PC-3 (cell line): ENCODE data around the gene NREP. TPM values are rescaled to one million over a fixed set of nuclear protein-coding genes. Genes with fewer than 3 reads are reported as not detected.

Experiments used
- ATAC-seq: fragments of 200-7000 bp; cut with Tn5 transposase; 2 replicates; pipeline ENCODE4 v1.9.1; 2020; ENCODE audit warnings: mild to moderate bottlenecking, moderate library complexity
- BruUV-seq: library from RNA; stranded (reverse); fragments of 400-500 nt; replicated peaks from 2 replicates; lab custom pipeline; 2021; lab: Mats Ljungman, UMichigan
- CTCF ChIA-PET: fragments of 300-600 bp; sonication (Branson Sonifier 250); formaldehyde crosslinking; loops from one replicate; lab custom pipeline; 2022; ENCODE audit warnings: antibody characterized with exemption; lab: Charles Lee
- POLR2A ChIA-PET: fragments of 300-600 bp; sonication (Branson Sonifier 250); formaldehyde crosslinking; loops from one replicate; lab custom pipeline; 2022; ENCODE audit warnings: antibody characterized with exemption; ENCODE audit not compliant: unreplicated experiment; lab: Charles Lee
- DNase-seq: peaks from one replicate; pipeline ENCODE4 v3.0.0-alpha.2; 2015
- H2AFZ ChIP-seq: fragments of 300-600 bp; sonication (generic); 2 replicates; pipeline ENCODE4 v1.6.0; 2016; ENCODE audit warnings: antibody characterized with exemption, low read length
- H3F3A ChIP-seq: fragments of 300-600 bp; sonication (generic); one replicate; pipeline ENCODE4 v1.6.0; 2017; ENCODE audit warnings: antibody characterized with exemption, low read length, control low read depth, mild to moderate bottlenecking; ENCODE audit not compliant: unreplicated experiment
- H3K27ac ChIP-seq: fragments of 300-600 bp; sonication (generic); 2 replicates; pipeline ENCODE4 v1.5.1; 2016; ENCODE audit warnings: mild to moderate bottlenecking, low read length
- H3K27me3 ChIP-seq: fragments of 300-600 bp; sonication (generic); 2 replicates; pipeline ENCODE4 v1.6.1; 2016; ENCODE audit warnings: low read length, mixed read lengths
- H3K36me3 ChIP-seq: fragments of 300-600 bp; sonication (generic); 2 replicates; pipeline ENCODE4 v1.6.1; 2016; ENCODE audit warnings: low read depth, mixed run types, low read length, mixed read lengths
- H3K4me1 ChIP-seq: fragments of 300-600 bp; sonication (generic); 2 replicates; pipeline ENCODE4 v1.5.1; 2016; ENCODE audit warnings: low read length; ENCODE audit not compliant: insufficient read depth
- H3K4me2 ChIP-seq: fragments of 300-600 bp; sonication (generic); 2 replicates; pipeline ENCODE4 v1.6.0; 2016; ENCODE audit warnings: low read length
- H3K4me3 ChIP-seq: fragments of 300-600 bp; sonication (generic); 2 replicates; pipeline ENCODE4 v1.5.1; 2016; ENCODE audit warnings: mild to moderate bottlenecking, low read length, mixed read lengths
- H3K79me2 ChIP-seq: fragments of 300-600 bp; sonication (generic); 2 replicates; pipeline ENCODE4 v1.6.1; 2017; ENCODE audit warnings: low read length, mixed read lengths
- H3K9ac ChIP-seq: fragments of 300-600 bp; sonication (generic); 2 replicates; pipeline ENCODE4 v1.6.0; 2016; ENCODE audit warnings: mild to moderate bottlenecking, low read length
- H3K9me2 ChIP-seq: fragments of 300-600 bp; sonication (generic); replicated peaks from 2 replicates; pipeline ENCODE4 v1.6.1; 2016; ENCODE audit warnings: mixed run types, low read length, mixed read lengths
- H3K9me3 ChIP-seq: fragments of 300-600 bp; sonication (generic); 2 replicates; pipeline ENCODE4 v1.6.1; 2016; ENCODE audit warnings: low read length, mixed read lengths
- H4K20me1 ChIP-seq: fragments of 300-600 bp; sonication (generic); 2 replicates; pipeline ENCODE4 v1.6.1; 2016; ENCODE audit warnings: low read length, mixed read lengths
- CTCF ChIP-seq: fragments of 300-600 bp; sonication (generic); conservative IDR thresholded peaks from 2 replicates; pipeline ENCODE4 v1.5.1; 2017; ENCODE audit warnings: antibody characterized with exemption, low read depth, mild to moderate bottlenecking, low read length
- EZH2 ChIP-seq: fragments of 300-600 bp; sonication (generic); IDR thresholded peaks from one replicate; pipeline ENCODE4 v1.6.1; 2017; ENCODE audit warnings: antibody characterized with exemption, mild to moderate bottlenecking, low read length; ENCODE audit not compliant: unreplicated experiment
- EZH2phosphoT487 ChIP-seq: fragments of 300-600 bp; sonication (generic); IDR thresholded peaks from 2 replicates; pipeline ENCODE4 v1.6.1; 2018; ENCODE audit warnings: mild to moderate bottlenecking, antibody characterized with exemption, low read length, borderline replicate concordance
- intact Hi-C: fragments of 100-400 bp; cut with micrococcal nuclease; formaldehyde crosslinking; loops from 2 replicates; pipeline ENCODE4 v1.9.0; 2023
- total RNA-seq: library from RNA; depleted of rRNA; stranded (reverse); fragments of >200 nt; gene quantifications from 2 replicates; pipeline ENCODE4 v1.2.3, GENCODE V29; 2014

The NREP gene
- total RNA-seq, 1 experiment from 2014 or later = 22.6 TPM

- no peak overlapping the region for H2AFZ ChIP-seq
- H3K27ac ChIP-seq = no peak overlapping the region
- TF ChIP-seq CTCF (no peak), EZH2phosphoT487 (no peak), EZH2 (no peak)
- no peak overlapping the region for H3K4me3 ChIP-seq
- H4K20me1 ChIP-seq = no peaks in the 10 kb centered on the region
- BruUV-seq = no TSS peak
- H3K4me2 ChIP-seq = no peak overlapping the region
- CTCF ChIA-PET = no interaction called here
- H3K4me1 ChIP-seq = peaks cover 61% of the 10 kb centered on the region
- no peak for ATAC-seq
- H3K9me2 ChIP-seq = no peaks in the 10 kb centered on the region
- H3K36me3 ChIP-seq = no peaks in the 10 kb centered on the region; the same call in 1 of the 2 replicates
- no peak for DNase-seq
- POLR2A ChIA-PET = no interaction called here
- H3F3A ChIP-seq = no peaks in the 10 kb centered on the region
- intact Hi-C loops = no loop called here
- H3K9ac ChIP-seq = no peak overlapping the region
- H3K27me3 ChIP-seq = no peaks in the 10 kb centered on the region
- no peaks in the 10 kb centered on the region for H3K79me2 ChIP-seq
- no peaks in the 10 kb centered on the region for H3K9me3 ChIP-seq
Measured at GRCh38 chr5:111739416-111739815, 17.6 kb downstream of the NREP start.

GRCh38 chr5:111738118-111738517 lies 18.9 kb downstream of the NREP start:
- intact Hi-C loops = no loop called here
- no peaks in the 10 kb centered on the region for H3K79me2 ChIP-seq
- no peaks in the 10 kb centered on the region for H3K9me3 ChIP-seq
- H3F3A ChIP-seq = no peaks in the 10 kb centered on the region
- H3K27ac ChIP-seq = no peak overlapping the region
- ChIA-PET POLR2A (no interaction called here), CTCF (no interaction called here)
- H3K9ac ChIP-seq = no peak overlapping the region
- TF ChIP-seq EZH2phosphoT487 = no peak
- TF ChIP-seq EZH2 = no peak
- TF ChIP-seq CTCF = no peak
- H3K36me3 ChIP-seq = no peaks in the 10 kb centered on the region; the same call in 1 of the 2 replicates
- no peaks in the 10 kb centered on the region for H3K27me3 ChIP-seq
- DNase-seq = peak; percentile 27
- peaks cover 49% of the 10 kb centered on the region for H3K4me1 ChIP-seq
- peak overlapping the region; percentile 33; the same call in 1 of the 2 replicates for H3K4me2 ChIP-seq
- no peaks in the 10 kb centered on the region for H4K20me1 ChIP-seq
- BruUV-seq = no TSS peak
- no peaks in the 10 kb centered on the region for H3K9me2 ChIP-seq
- H3K4me3 ChIP-seq = no peak overlapping the region
- no peak for ATAC-seq
- H2AFZ ChIP-seq = no peak overlapping the region

DNA sequence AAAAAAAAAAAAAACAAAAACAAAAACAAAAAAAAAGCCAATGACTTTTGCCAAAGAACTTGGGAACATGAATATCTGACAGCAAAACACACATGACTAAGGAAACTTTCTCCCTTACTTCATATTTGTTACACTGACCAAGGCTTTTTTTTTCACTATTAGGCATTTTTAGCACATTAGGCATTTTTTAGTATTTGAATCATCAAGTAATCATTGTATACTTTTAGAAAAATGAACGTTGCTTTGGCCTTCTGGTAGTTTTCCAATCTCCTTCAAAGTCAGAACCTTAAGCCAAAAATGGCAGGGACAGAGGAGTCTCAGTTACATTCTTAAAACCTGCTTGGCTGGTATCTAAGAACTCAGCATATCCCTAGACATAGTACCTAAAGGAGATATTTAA lies 19.3 kb downstream of the NREP start:
- TF ChIP-seq EZH2 (no peak), EZH2phosphoT487 (no peak), CTCF (no peak)
- H3K9ac ChIP-seq = no peak overlapping the region
- H3K27me3 ChIP-seq = no peaks in the 10 kb centered on the region
- no peak overlapping the region for H3K27ac ChIP-seq
- H3K9me3 ChIP-seq = no peaks in the 10 kb centered on the region
- H3K4me3 ChIP-seq = no peak overlapping the region
- H4K20me1 ChIP-seq = no peaks in the 10 kb centered on the region
- H2AFZ ChIP-seq = no peak overlapping the region
- H3K4me1 ChIP-seq = peaks cover 45% of the 10 kb centered on the region
- H3K4me2 ChIP-seq = peak overlapping the region; percentile 33; the same call in 1 of the 2 replicates
- ChIA-PET POLR2A (no interaction called here), CTCF (no interaction called here)
- no peaks in the 10 kb centered on the region for H3K9me2 ChIP-seq
- H3K79me2 ChIP-seq = no peaks in the 10 kb centered on the region
- H3K36me3 ChIP-seq = no peaks in the 10 kb centered on the region; the same call in 1 of the 2 replicates
- peak; percentile 60 for DNase-seq
- no peaks in the 10 kb centered on the region for H3F3A ChIP-seq
- peak; percentile 46; the same call in 1 of the 2 replicates for ATAC-seq
- intact Hi-C loops = no loop called here
- BruUV-seq = no TSS peak
